Trophoblast cell (in vitro differentiated cells and primary cell): ENCODE results near the gene OR10K1.

Experiments
- DNase-seq, 2 donors: peaks; one replicate each; pipeline ENCODE4 v3.0.0-alpha.2; 2016
- H2AFZ ChIP-seq: 2 replicates; pipeline ENCODE4 v1.6.1; 2013; ENCODE audit warnings: low read length, moderate library complexity, mild to moderate bottlenecking; ENCODE audit not compliant: insufficient read depth, poor library complexity
- H2AK5ac ChIP-seq: 2 replicates; pipeline ENCODE4 v1.6.1; 2013; ENCODE audit warnings: mild to moderate bottlenecking, low read length
- H2BK120ac ChIP-seq: 2 replicates; pipeline ENCODE4 v1.6.1; 2013; ENCODE audit warnings: low read length, mild to moderate bottlenecking, moderate library complexity; ENCODE audit not compliant: insufficient read depth, poor library complexity
- H2BK12ac ChIP-seq: 2 replicates; pipeline ENCODE4 v1.6.1; 2013; ENCODE audit warnings: mild to moderate bottlenecking, low read length, moderate library complexity
- H2BK5ac ChIP-seq: 2 replicates; pipeline ENCODE4 v1.6.1; 2013; ENCODE audit warnings: low read length, low read depth, moderate library complexity, mild to moderate bottlenecking; ENCODE audit not compliant: poor library complexity
- H3K14ac ChIP-seq: 2 replicates; pipeline ENCODE4 v1.6.1; 2013; ENCODE audit warnings: mild to moderate bottlenecking, low read length
- H3K18ac ChIP-seq: 2 replicates; pipeline ENCODE4 v1.6.1; 2013; ENCODE audit warnings: mild to moderate bottlenecking, low read length
- H3K23ac ChIP-seq: 2 replicates; pipeline ENCODE4 v1.6.1; 2013; ENCODE audit warnings: low read length
- H3K27ac ChIP-seq: 2 replicates; pipeline ENCODE4 v1.5.1; 2013; ENCODE audit warnings: low read depth, mild to moderate bottlenecking, inconsistent platforms, low read length, moderate library complexity
- H3K27me3 ChIP-seq: 2 replicates; pipeline ENCODE4 v1.6.1; 2013; ENCODE audit warnings: inconsistent platforms, mild to moderate bottlenecking, low read length, moderate library complexity; ENCODE audit not compliant: insufficient read depth
- H3K36me3 ChIP-seq, 2 experiments: 1 replicate in 1 of 2; 2 replicates in 1 of 2; pipeline ENCODE4 v1.6.1; 2013; ENCODE audit warnings: low read length in 2 of 2, mild to moderate bottlenecking in 2 of 2, moderate library complexity in 1 of 2; ENCODE audit not compliant: insufficient read depth in 2 of 2, control insufficient read depth in 1 of 2
- H3K4ac ChIP-seq: 2 replicates; pipeline ENCODE4 v1.6.1; 2013; ENCODE audit warnings: low read depth, mild to moderate bottlenecking, low read length, moderate library complexity
- H3K4me1 ChIP-seq, 2 experiments: 1 replicate in 1 of 2; 2 replicates in 1 of 2; pipeline ENCODE4 v1.6.1; 2013; ENCODE audit warnings: low read length in 2 of 2, mild to moderate bottlenecking in 2 of 2, moderate library complexity in 1 of 2; ENCODE audit not compliant: insufficient read depth in 2 of 2, control insufficient read depth in 1 of 2
- H3K4me2 ChIP-seq: 2 replicates; pipeline ENCODE4 v1.6.1; 2013; ENCODE audit warnings: inconsistent platforms, mild to moderate bottlenecking, low read length, moderate library complexity
- H3K4me3 ChIP-seq: 2 replicates; pipeline ENCODE4 v1.5.1; 2013; ENCODE audit warnings: mild to moderate bottlenecking, low read depth, low read length, inconsistent platforms
- H3K79me1 ChIP-seq: one replicate; pipeline ENCODE4 v1.6.1; 2013; ENCODE audit warnings: low read length
- H3K79me2 ChIP-seq: 2 replicates; pipeline ENCODE4 v1.6.1; 2013; ENCODE audit warnings: low read length, mild to moderate bottlenecking; ENCODE audit not compliant: control insufficient read depth, insufficient read depth, poor library complexity
- H3K9ac ChIP-seq: 2 replicates; pipeline ENCODE4 v1.6.1; 2013; ENCODE audit warnings: mild to moderate bottlenecking, low read length
- H3K9me3 ChIP-seq: 2 replicates; pipeline ENCODE4 v1.6.1; 2013; ENCODE audit warnings: low read depth, mild to moderate bottlenecking, control low read depth, inconsistent platforms, low read length; ENCODE audit not compliant: insufficient read depth
- H4K12ac ChIP-seq: 2 replicates; pipeline ENCODE4 v1.6.1; 2013; ENCODE audit warnings: low read depth, mild to moderate bottlenecking, low read length, moderate library complexity
- H4K8ac ChIP-seq: 2 replicates; pipeline ENCODE4 v1.6.1; 2013; ENCODE audit warnings: low read depth, mild to moderate bottlenecking, low read length, moderate library complexity
- H4K91ac ChIP-seq: one replicate; pipeline ENCODE4 v1.6.1; 2013; ENCODE audit warnings: low read depth, mild to moderate bottlenecking, low read length, moderate library complexity
- WGBS: extraction: QIAGEN DNeasy Blood & Tissue Kit; methylation state at CpG from one replicate; pipeline ENCODE4 v1.1.7; 2013; ENCODE audit warnings: missing lambda C conversion rate; ENCODE audit not compliant: insufficient read length, insufficient coverage; ENCODE audit errors: extremely low coverage; 5-methylcytosine and 5-hydroxymethylcytosine counted together

Gene OR10K1

DNA sequence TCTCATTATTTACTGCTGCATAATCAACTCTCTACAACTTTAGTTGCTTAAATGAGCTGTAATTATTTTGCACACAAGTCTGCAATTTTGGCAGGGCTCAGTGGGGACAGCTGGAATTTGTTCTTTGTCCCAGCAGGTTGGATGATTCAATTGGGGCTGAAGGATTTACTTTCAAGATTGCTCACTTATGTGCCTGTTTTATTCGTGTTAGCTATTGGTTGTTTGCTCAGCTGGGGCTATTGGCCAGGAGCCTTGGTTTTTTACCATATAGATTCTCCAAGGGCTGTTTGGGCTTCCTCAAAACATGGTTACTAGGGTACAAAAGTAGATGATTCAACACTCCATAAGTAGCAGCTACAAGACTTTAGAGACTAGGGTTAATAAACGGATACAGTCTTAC is 23.8 kb downstream of the OR10K1 start:
- Histone ChIP-seq H3K4ac (no peak overlapping the region), H4K8ac (no peak overlapping the region), H3K27ac (no peak overlapping the region), H2BK5ac (no peak overlapping the region), H2AK5ac (no peak overlapping the region), H4K12ac (no peak overlapping the region), H3K23ac (no peak overlapping the region), H2AFZ (no peak overlapping the region), H3K27me3 (no peaks in the 10 kb centered on the region), H3K18ac (no peak overlapping the region), H3K79me2 (no peaks in the 10 kb centered on the region), H3K36me3 (no peaks in the 10 kb centered on the region), H3K4me1 (no peaks in the 10 kb centered on the region), H3K9ac (no peak overlapping the region), H3K79me1 (no peaks in the 10 kb centered on the region), H2BK12ac (no peak overlapping the region), H3K4me3 (no peak overlapping the region), H3K14ac (no peak overlapping the region), H2BK120ac (no peak overlapping the region), H4K91ac (no peak overlapping the region), H3K4me2 (no peak overlapping the region), H3K9me3 (no peaks in the 10 kb centered on the region)
- no CpG with 5 or more reads among the region's 2 CpGs for WGBS
- no peak for DNase-seq

GRCh38 chr1:158491316-158491715 is 29.7 kb downstream of the OR10K1 start:
- Histone ChIP-seq H3K4me2 (no peak overlapping the region), H2AK5ac (no peak overlapping the region), H3K18ac (no peak overlapping the region), H4K91ac (no peak overlapping the region), H3K36me3 (no peaks in the 10 kb centered on the region), H3K4me3 (no peak overlapping the region), H2AFZ (no peak overlapping the region), H3K79me1 (no peaks in the 10 kb centered on the region), H3K9ac (no peak overlapping the region), H3K27me3 (no peaks in the 10 kb centered on the region), H3K27ac (no peak overlapping the region), H3K4ac (no peak overlapping the region), H2BK5ac (no peak overlapping the region), H2BK12ac (no peak overlapping the region), H2BK120ac (no peak overlapping the region), H3K9me3 (no peaks in the 10 kb centered on the region), H4K12ac (no peak overlapping the region), H3K79me2 (no peaks in the 10 kb centered on the region), H4K8ac (no peak overlapping the region), H3K4me1 (no peaks in the 10 kb centered on the region), H3K23ac (no peak overlapping the region), H3K14ac (no peak overlapping the region)
- no CpG with 5 or more reads among the region's 3 CpGs for WGBS
- no peak for DNase-seq

- H3K36me3 ChIP-seq, result no peaks in the 10 kb centered on the region
- no peak overlapping the region for H2AK5ac ChIP-seq
- H3K9me3 ChIP-seq, result no peaks in the 10 kb centered on the region
- H3K23ac ChIP-seq, result no peak overlapping the region
- H4K12ac ChIP-seq, result no peak overlapping the region
- no peak overlapping the region for H3K4me3 ChIP-seq
- no peak overlapping the region for H3K18ac ChIP-seq
- no peak overlapping the region for H2BK12ac ChIP-seq
- H3K4me2 ChIP-seq, result no peak overlapping the region
- no peak overlapping the region for H4K8ac ChIP-seq
- no peak overlapping the region for H3K14ac ChIP-seq
- no peaks in the 10 kb centered on the region for H3K79me2 ChIP-seq
- no peak for DNase-seq
- H3K27ac ChIP-seq, result no peak overlapping the region
- no peak overlapping the region for H3K4ac ChIP-seq
- H2AFZ ChIP-seq, result no peak overlapping the region
- H2BK120ac ChIP-seq, result no peak overlapping the region
- H3K27me3 ChIP-seq, result no peaks in the 10 kb centered on the region
- no peaks in the 10 kb centered on the region for H3K4me1 ChIP-seq
- no peak overlapping the region for H2BK5ac ChIP-seq
- WGBS, result no CpG with 5 or more reads among the region's 3 CpGs
- no peak overlapping the region for H4K91ac ChIP-seq
- H3K79me1 ChIP-seq, result no peaks in the 10 kb centered on the region
- no peak overlapping the region for H3K9ac ChIP-seq
Measured at GRCh38 chr1:158493054-158493453, 31.4 kb downstream of the OR10K1 start.

DNA sequence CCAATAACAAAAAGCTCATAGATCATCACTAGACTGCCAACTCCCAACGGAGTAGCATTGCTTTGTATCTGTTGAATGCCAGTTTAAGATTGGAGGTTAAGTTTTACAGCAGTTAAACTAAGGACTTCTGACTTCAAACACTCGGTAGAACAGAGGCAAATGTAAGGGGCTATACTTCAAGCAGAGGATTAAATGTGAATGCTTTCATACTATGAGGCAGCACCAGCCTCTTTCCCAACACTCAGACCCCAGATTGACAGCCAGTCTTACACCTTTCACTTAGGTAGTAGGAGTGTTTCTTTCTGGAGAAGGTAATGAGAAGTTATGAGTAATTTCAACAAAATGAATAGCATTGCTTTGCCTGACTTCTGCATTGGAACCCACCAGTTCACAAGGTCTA is 33.2 kb downstream of the OR10K1 start:
- Histone ChIP-seq H2BK5ac (no peak overlapping the region), H3K4me2 (no peak overlapping the region), H3K4me3 (no peak overlapping the region), H3K14ac (no peak overlapping the region), H2AK5ac (no peak overlapping the region), H4K8ac (no peak overlapping the region), H4K91ac (no peak overlapping the region), H3K9me3 (no peaks in the 10 kb centered on the region), H3K79me1 (no peaks in the 10 kb centered on the region), H3K18ac (no peak overlapping the region), H2BK12ac (no peak overlapping the region), H3K9ac (no peak overlapping the region), H2BK120ac (no peak overlapping the region), H3K27ac (no peak overlapping the region), H3K4me1 (no peaks in the 10 kb centered on the region), H3K27me3 (no peaks in the 10 kb centered on the region), H4K12ac (no peak overlapping the region), H3K36me3 (no peaks in the 10 kb centered on the region), H3K4ac (no peak overlapping the region), H3K23ac (no peak overlapping the region), H3K79me2 (no peaks in the 10 kb centered on the region), H2AFZ (no peak overlapping the region)
- no CpG with 5 or more reads among the region's 2 CpGs for WGBS
- DNase-seq, result no peak
